DMS 273 treated with DMSO at 0.1 percent for 48 hours (cell line): Measurements from ENCODE around the gene PLPP3.

Experiments
- DNase-seq: peaks from one replicate; lab custom pipeline; 2025; lab: John Stamatoyannopoulos, UW

Gene PLPP3

GRCh38 chr1:56462209-56462608, 117.2 kb downstream of the PLPP3 start:
- DNase-seq = no peak

- no peak for DNase-seq
Measured at GRCh38 chr1:56461158-56462127, 117.9 kb downstream of the PLPP3 start.

GRCh38 chr1:56459260-56459659, 120.1 kb downstream of the PLPP3 start:
- DNase-seq = no peak

GRCh38 chr1:56457756-56458375, 121.5 kb downstream of the PLPP3 start:
- DNase-seq = no peak

- DNase-seq = no peak
Measured at GRCh38 chr1:56456435-56457101, 122.8 kb downstream of the PLPP3 start.

- no peak for DNase-seq
Measured at GRCh38 chr1:56453417-56454078, 125.8 kb downstream of the PLPP3 start.

- DNase-seq = no peak
Measured at GRCh38 chr1:56453016-56453415, 126.3 kb downstream of the PLPP3 start.

GRCh38 chr1:56452027-56453011, 127.0 kb downstream of the PLPP3 start:
- DNase-seq = no peak

GRCh38 chr1:56451491-56451890, 127.9 kb downstream of the PLPP3 start:
- no peak for DNase-seq

GRCh38 chr1:56450004-56450666, 129.2 kb downstream of the PLPP3 start:
- DNase-seq = no peak

GRCh38 chr1:56448529-56449300, 130.6 kb downstream of the PLPP3 start:
- no peak for DNase-seq

GRCh38 chr1:56447823-56448222, 131.5 kb downstream of the PLPP3 start:
- no peak for DNase-seq

- no peak for DNase-seq
Measured at GRCh38 chr1:56446531-56447098, 132.7 kb downstream of the PLPP3 start.

- no peak for DNase-seq
Measured at GRCh38 chr1:56444960-56445646, 134.3 kb downstream of the PLPP3 start.
